Endothelial cell of umbilical vein (primary cell): Measurements from ENCODE around the gene STRA8. TPM values are rescaled to one million over a fixed set of nuclear protein-coding genes. Genes with fewer than 3 reads are reported as not detected.

Experiments
- BruUV-seq: library from RNA; stranded (reverse); fragments of 400-500 nt; replicated peaks from 2 replicates; lab custom pipeline; 2021; lab: Mats Ljungman, UMichigan
- CTCF ChIA-PET: fragments of 300-600, 350-600 bp; sonication (Branson Sonifier 250); formaldehyde crosslinking; loops from one replicate; lab custom pipeline; 2021; ENCODE audit warnings: antibody characterized with exemption, inconsistent platforms; lab: Charles Lee
- POLR2A ChIA-PET: fragments of 300-600, 350-600 bp; sonication (Branson Sonifier 250); formaldehyde crosslinking; loops from one replicate; lab custom pipeline; 2021; ENCODE audit warnings: antibody characterized with exemption, inconsistent platforms; lab: Charles Lee
- DNase-seq: peaks from one replicate; pipeline ENCODE4 v3.0.0-alpha.2; 2011; ENCODE audit warnings: low read depth, low spot score
- FAIRE-seq: peaks from 2 replicates; lab custom pipeline; 2011; peaks lifted over from hg19 to GRCh38; lab: Jason Lieb, UNC
- H2AFZ ChIP-seq: 2 replicates; pipeline ENCODE4 v1.6.0; 2012; ENCODE audit warnings: low read depth, low read length, control low read depth, inconsistent platforms
- H3K27ac ChIP-seq: 2 replicates; pipeline ENCODE4 v1.5.1; 2011; ENCODE audit warnings: low read depth, mild to moderate bottlenecking, control low read depth, low read length, moderate library complexity; ENCODE audit not compliant: insufficient read depth
- H3K27me3 ChIP-seq, 2 experiments: 2 replicates each; pipeline versions ENCODE4 v1.6.0 to v1.6.1; 2011; ENCODE audit warnings: low read length in 2 of 2, mixed read lengths in 1 of 2; ENCODE audit not compliant: control insufficient read depth in 2 of 2, insufficient read depth in 2 of 2
- H3K36me3 ChIP-seq, 2 experiments: 2 replicates in 1 of 2; 3 replicates in 1 of 2; pipeline ENCODE4 v1.5.1; 2011; ENCODE audit warnings: low read length in 2 of 2, mild to moderate bottlenecking in 1 of 2, moderate library complexity in 1 of 2; ENCODE audit not compliant: control insufficient read depth in 2 of 2, insufficient read depth in 2 of 2; ENCODE audit errors: extremely low read depth in 1 of 2
- H3K4me1 ChIP-seq: 3 replicates; pipeline ENCODE4 v1.5.1; 2011; ENCODE audit warnings: mild to moderate bottlenecking, low read length; ENCODE audit not compliant: control insufficient read depth, insufficient read depth; ENCODE audit errors: extremely low read depth
- H3K4me2 ChIP-seq: 2 replicates; pipeline ENCODE4 v1.6.1; 2011; ENCODE audit warnings: low read length, control low read depth, mixed read lengths; ENCODE audit not compliant: insufficient read depth
- H3K4me3 ChIP-seq, 3 experiments: fragments of 200-600 bp in 1 of 3; sonication (generic), shearing (Covaris generic) in 1 of 3; replicated peaks in 1 of 3; 2 replicates each; pipeline ENCODE4 v1.5.1; 2011 to 2016; ENCODE audit warnings: control low read depth in 3 of 3, low read length in 3 of 3, mild to moderate bottlenecking in 2 of 3, inconsistent platforms in 1 of 3, low read depth in 1 of 3, moderate library complexity in 1 of 3; ENCODE audit not compliant: insufficient read depth in 1 of 3
- H3K79me2 ChIP-seq: 2 replicates; pipeline ENCODE4 v1.6.0; 2012; ENCODE audit warnings: low read length, inconsistent platforms; ENCODE audit not compliant: control insufficient read depth, insufficient read depth
- H3K9ac ChIP-seq: replicated peaks from 2 replicates; pipeline ENCODE3; 2011; ENCODE audit warnings: low read length, control low read depth; ENCODE audit not compliant: insufficient read depth; ENCODE audit errors: extremely low read depth
- H3K9me1 ChIP-seq: replicated peaks from 3 replicates; pipeline ENCODE4 v1.6.0; 2011; ENCODE audit warnings: mild to moderate bottlenecking, low read length; ENCODE audit not compliant: control insufficient read depth, insufficient read depth; ENCODE audit errors: extremely low read depth
- H3K9me3 ChIP-seq: replicated peaks from 2 replicates; pipeline ENCODE4 v1.5.1; 2012; ENCODE audit warnings: low read length, inconsistent platforms; ENCODE audit not compliant: control insufficient read depth, insufficient read depth
- H4K20me1 ChIP-seq: replicated peaks from 2 replicates; pipeline ENCODE3; 2011; ENCODE audit warnings: mild to moderate bottlenecking, low read length; ENCODE audit not compliant: control insufficient read depth, insufficient read depth; ENCODE audit errors: extremely low read depth
- EZH2 ChIP-seq: IDR thresholded peaks from 2 replicates; pipeline ENCODE4 v1.6.1; 2012; ENCODE audit warnings: borderline replicate concordance, low read depth, mild to moderate bottlenecking, moderate library complexity, low read length, inconsistent platforms; ENCODE audit not compliant: severe bottlenecking
- FOS ChIP-seq: IDR thresholded peaks from 2 replicates; pipeline ENCODE4 v1.6.1; 2011; ENCODE audit warnings: mild to moderate bottlenecking, low read length, moderate library complexity, borderline replicate concordance; ENCODE audit not compliant: insufficient read depth
- GATA2 ChIP-seq: IDR thresholded peaks from 2 replicates; pipeline ENCODE4 v1.7.0; 2011; ENCODE audit warnings: low read depth, mild to moderate bottlenecking, moderate library complexity, mixed read lengths, low read length; ENCODE audit not compliant: insufficient read length, insufficient read depth
- JUN ChIP-seq: IDR thresholded peaks from 2 replicates; pipeline ENCODE4 v1.6.1; 2011; ENCODE audit warnings: borderline replicate concordance, low read depth; ENCODE audit not compliant: insufficient read length, insufficient read depth
- MYC ChIP-seq: IDR thresholded peaks from one replicate; pipeline ENCODE4 v1.6.1; 2011; ENCODE audit warnings: mild to moderate bottlenecking, low read depth, low read length
- POLR2A ChIP-seq: IDR thresholded peaks from 2 replicates; pipeline ENCODE4 v1.6.1; 2012; ENCODE audit warnings: low read depth, mild to moderate bottlenecking, control low read depth, low read length
- POLR2AphosphoS5 ChIP-seq: IDR thresholded peaks from 2 replicates; pipeline ENCODE4 v1.6.1; 2012; ENCODE audit warnings: low read depth, mild to moderate bottlenecking, control low read depth, low read length, moderate library complexity; ENCODE audit not compliant: insufficient read depth
- dilution Hi-C: fragments of 300-500 bp; cut with MboI; formaldehyde crosslinking; loops from one replicate; pipeline ENCODE4 v1.15.0; 2019; ENCODE audit warnings: low sequenced_read_pairs; ENCODE audit not compliant: extremely low pct_ligation_motif_present
- intact Hi-C: fragments of 100-400 bp; cut with micrococcal nuclease; formaldehyde crosslinking; loops from one replicate; pipeline ENCODE4 v1.10.0; 2022
- polyA plus RNA-seq, 4 experiments: library from polyadenylated mRNA; depleted of rRNA in 3 of 4; stranded (reverse) in 3 of 4; unstranded in 1 of 4; fragments of >200 nt; gene quantifications; 2 replicates each; pipeline versions ENCODE4 v1.2.1 to v1.2.3, GENCODE V29; 2011 to 2012; ENCODE audit warnings: missing spikeins in 1 of 4
- total RNA-seq: library from RNA; stranded (reverse); gene quantifications from 2 replicates; pipeline ENCODE4 v1.2.3, GENCODE V29; 2021
- TF ChIP-seq, protein P1 (sequence below), 2 donors: IDR thresholded peaks; 1 replicate in 1 of 2; 2 replicates in 1 of 2; pipeline ENCODE4 v1.5.1; 2011; ENCODE audit warnings: low read length in 2 of 2, mild to moderate bottlenecking in 2 of 2, moderate library complexity in 2 of 2, control low read depth in 1 of 2, inconsistent platforms in 1 of 2, low read depth in 1 of 2; ENCODE audit not compliant: insufficient read depth in 1 of 2; ENCODE audit errors: extremely low read depth in 1 of 2
- TF ChIP-seq, protein P2 (sequence below): IDR thresholded peaks from 2 replicates; pipeline ENCODE4 v1.6.1; 2011; ENCODE audit not compliant: insufficient read depth, insufficient read length

The STRA8 gene
- total and polyA plus RNA-seq, 2 donors (not counting 3 experiments of a cell fraction or from before 2014, with no cell fraction given) = not detected

DNA sequence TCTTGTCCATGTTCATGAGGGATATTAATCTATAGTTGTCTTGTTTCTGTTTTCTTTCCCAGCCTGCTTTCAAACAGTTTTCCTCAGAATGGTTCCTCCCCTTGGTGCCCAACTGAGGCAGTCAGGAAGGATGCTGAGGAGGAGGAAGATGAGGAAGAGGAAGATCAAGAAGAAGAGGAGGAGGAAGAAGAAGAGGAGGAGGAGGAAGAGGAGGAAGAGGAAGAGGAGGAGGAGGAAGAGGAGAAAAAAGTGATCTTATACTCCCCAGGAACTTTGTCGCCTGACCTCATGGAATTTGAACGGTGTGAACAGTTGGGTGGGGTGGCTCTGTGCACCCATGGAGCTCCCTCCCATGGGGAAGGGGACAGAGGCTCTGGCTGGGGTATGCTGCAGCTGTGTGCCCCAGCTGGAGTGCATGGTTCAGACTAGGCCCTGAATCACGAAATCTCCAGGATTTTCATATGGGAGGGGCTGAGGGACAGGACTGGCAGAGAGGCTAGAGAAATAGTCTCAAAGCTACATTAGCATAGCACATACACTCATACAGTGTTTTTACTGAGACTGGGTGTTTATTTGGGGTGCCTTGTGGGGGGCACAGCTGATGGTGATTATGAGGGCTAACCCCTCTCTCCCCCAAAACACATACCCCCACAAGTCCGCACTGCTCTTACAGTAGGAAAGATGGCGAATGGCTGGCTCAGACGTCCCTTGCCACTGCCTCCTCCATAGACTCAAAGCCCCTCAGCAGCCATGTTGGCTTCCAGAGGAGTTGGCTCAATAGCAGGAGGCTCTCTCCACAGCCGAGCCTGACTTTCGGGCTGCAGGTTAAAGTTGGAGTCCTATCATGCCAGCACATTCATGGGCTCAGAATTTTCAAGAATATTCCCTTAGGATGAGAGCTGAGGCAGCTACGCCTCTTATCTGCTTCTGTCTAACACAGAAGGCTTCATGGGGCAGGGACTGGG is 11.9 kb downstream of the STRA8 start:
- H3K36me3 ChIP-seq = no peaks in the 10 kb centered on the region
- H4K20me1 ChIP-seq = no peaks in the 10 kb centered on the region
- dilution Hi-C loops = no loop called here
- intact Hi-C loops = no loop called here
- ChIA-PET CTCF (interaction anchor here (1.4 kb wide), 1 partner anchor 28 kb away, joined by 3 read pairs; no protein-coding TSS in a partner anchor), POLR2A (no interaction called here)
- H2AFZ ChIP-seq = no peak overlapping the region
- TF ChIP-seq EZH2 = no peak
- TF ChIP-seq, protein P1, sequence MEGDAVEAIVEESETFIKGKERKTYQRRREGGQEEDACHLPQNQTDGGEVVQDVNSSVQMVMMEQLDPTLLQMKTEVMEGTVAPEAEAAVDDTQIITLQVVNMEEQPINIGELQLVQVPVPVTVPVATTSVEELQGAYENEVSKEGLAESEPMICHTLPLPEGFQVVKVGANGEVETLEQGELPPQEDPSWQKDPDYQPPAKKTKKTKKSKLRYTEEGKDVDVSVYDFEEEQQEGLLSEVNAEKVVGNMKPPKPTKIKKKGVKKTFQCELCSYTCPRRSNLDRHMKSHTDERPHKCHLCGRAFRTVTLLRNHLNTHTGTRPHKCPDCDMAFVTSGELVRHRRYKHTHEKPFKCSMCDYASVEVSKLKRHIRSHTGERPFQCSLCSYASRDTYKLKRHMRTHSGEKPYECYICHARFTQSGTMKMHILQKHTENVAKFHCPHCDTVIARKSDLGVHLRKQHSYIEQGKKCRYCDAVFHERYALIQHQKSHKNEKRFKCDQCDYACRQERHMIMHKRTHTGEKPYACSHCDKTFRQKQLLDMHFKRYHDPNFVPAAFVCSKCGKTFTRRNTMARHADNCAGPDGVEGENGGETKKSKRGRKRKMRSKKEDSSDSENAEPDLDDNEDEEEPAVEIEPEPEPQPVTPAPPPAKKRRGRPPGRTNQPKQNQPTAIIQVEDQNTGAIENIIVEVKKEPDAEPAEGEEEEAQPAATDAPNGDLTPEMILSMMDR (IDR thresholded peaks at IDR 0.05; ENCODE audit: extremely low read depth in 1 of 2, insufficient read depth in 1 of 2, low read depth in 1 of 2, low read length in 2 of 2) = no peak
- no peak for TF ChIP-seq POLR2A
- TF ChIP-seq, protein P2, sequence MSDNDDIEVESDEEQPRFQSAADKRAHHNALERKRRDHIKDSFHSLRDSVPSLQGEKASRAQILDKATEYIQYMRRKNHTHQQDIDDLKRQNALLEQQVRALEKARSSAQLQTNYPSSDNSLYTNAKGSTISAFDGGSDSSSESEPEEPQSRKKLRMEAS = no peak
- TF ChIP-seq JUN = no peak
- TF ChIP-seq POLR2AphosphoS5 = no peak
- TF ChIP-seq MYC = no peak
- TF ChIP-seq GATA2 = no peak
- TF ChIP-seq FOS = no peak
- no peak for DNase-seq
- FAIRE-seq = no peak
- H3K4me2 ChIP-seq = no peak overlapping the region
- H3K4me3 ChIP-seq = no peak overlapping the region
- peaks cover 3 to 11% of the 10 kb centered on the region in 2 experiments for H3K27me3 ChIP-seq
- no peaks in the 10 kb centered on the region for H3K9me1 ChIP-seq
- H3K9me3 ChIP-seq = no peaks in the 10 kb centered on the region
- no peak overlapping the region for H3K9ac ChIP-seq
- no peak overlapping the region for H3K27ac ChIP-seq
- no TSS peak for BruUV-seq
- no peaks in the 10 kb centered on the region for H3K79me2 ChIP-seq
- no peaks in the 10 kb centered on the region for H3K4me1 ChIP-seq
